ENCODE measurements around the gene SLC26A2. TPM values are rescaled to one million over a fixed set of nuclear protein-coding genes. Genes with fewer than 3 reads are reported as not detected.

Gene SLC26A2
- total RNA-seq, 4 donors from 2014 or later = 14.8 to 21.8 (median 16.6) TPM

GRCh38 chr5:149961957-149962409, 1.4 kb downstream of the SLC26A2 start:
- TF ChIP-seq, protein P1, sequence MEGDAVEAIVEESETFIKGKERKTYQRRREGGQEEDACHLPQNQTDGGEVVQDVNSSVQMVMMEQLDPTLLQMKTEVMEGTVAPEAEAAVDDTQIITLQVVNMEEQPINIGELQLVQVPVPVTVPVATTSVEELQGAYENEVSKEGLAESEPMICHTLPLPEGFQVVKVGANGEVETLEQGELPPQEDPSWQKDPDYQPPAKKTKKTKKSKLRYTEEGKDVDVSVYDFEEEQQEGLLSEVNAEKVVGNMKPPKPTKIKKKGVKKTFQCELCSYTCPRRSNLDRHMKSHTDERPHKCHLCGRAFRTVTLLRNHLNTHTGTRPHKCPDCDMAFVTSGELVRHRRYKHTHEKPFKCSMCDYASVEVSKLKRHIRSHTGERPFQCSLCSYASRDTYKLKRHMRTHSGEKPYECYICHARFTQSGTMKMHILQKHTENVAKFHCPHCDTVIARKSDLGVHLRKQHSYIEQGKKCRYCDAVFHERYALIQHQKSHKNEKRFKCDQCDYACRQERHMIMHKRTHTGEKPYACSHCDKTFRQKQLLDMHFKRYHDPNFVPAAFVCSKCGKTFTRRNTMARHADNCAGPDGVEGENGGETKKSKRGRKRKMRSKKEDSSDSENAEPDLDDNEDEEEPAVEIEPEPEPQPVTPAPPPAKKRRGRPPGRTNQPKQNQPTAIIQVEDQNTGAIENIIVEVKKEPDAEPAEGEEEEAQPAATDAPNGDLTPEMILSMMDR (IDR thresholded peaks at IDR 0.05) = no peak
- ATAC-seq (ENCODE audit: low FRiP score) (peak; percentile 30), DNase-seq (ENCODE audit: low spot score) (no peak)

GRCh38 chr5:149962601-149963300, 2.2 kb downstream of the SLC26A2 start:
- DNase-seq (ENCODE audit: low spot score) = no peak
- TF ChIP-seq, protein P1 (IDR thresholded peaks at IDR 0.05) = no peak
- ATAC-seq (ENCODE audit: low FRiP score) = no peak

DNA sequence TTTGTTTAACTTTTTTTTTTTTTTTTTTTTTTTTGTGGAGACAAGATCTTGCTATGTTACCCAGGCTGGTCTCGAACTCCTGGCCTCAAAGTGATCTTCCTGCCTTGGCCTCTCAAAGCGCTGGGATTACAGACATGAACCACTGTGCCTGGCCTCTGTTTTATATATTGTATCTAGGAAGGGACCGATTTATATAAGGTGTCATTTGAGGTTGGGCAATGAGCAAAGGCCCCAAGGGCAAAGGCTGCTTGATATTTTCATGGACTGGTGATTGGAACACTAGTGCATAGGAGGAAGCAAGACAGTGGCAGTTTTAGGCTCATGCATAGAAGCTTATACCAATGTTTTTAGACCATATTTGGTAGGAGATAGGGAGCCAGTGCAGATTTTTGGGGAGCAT, 3.2 kb downstream of the SLC26A2 start:
- TF ChIP-seq, protein P1 (IDR thresholded peaks at IDR 0.05) = no peak
- DNase-seq (ENCODE audit: low spot score) (no peak), ATAC-seq (ENCODE audit: low FRiP score) (no peak)

DNA sequence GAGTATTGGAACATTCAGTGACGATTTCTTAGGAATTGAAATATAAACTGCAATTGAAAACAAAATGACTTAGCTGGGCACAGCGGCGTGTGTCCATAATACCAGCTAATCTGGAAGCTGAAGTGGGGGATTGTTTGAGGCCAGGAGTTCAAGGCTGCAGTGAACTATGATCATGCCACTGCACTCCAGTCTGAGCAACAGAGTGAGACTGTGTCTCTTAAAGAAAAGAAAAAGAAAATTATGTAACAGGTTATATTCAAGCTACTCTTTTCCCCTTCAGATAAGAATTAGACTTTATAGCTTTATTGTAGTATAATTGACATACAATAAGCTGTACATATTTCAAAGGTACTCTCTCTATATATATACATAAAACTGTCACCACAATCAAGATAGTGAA, 6.4 kb downstream of the SLC26A2 start:
- DNase-seq (ENCODE audit: low spot score) = no peak
- TF ChIP-seq, protein P1 (IDR thresholded peaks at IDR 0.05) = no peak
- no peak for ATAC-seq (ENCODE audit: low FRiP score)

DNA sequence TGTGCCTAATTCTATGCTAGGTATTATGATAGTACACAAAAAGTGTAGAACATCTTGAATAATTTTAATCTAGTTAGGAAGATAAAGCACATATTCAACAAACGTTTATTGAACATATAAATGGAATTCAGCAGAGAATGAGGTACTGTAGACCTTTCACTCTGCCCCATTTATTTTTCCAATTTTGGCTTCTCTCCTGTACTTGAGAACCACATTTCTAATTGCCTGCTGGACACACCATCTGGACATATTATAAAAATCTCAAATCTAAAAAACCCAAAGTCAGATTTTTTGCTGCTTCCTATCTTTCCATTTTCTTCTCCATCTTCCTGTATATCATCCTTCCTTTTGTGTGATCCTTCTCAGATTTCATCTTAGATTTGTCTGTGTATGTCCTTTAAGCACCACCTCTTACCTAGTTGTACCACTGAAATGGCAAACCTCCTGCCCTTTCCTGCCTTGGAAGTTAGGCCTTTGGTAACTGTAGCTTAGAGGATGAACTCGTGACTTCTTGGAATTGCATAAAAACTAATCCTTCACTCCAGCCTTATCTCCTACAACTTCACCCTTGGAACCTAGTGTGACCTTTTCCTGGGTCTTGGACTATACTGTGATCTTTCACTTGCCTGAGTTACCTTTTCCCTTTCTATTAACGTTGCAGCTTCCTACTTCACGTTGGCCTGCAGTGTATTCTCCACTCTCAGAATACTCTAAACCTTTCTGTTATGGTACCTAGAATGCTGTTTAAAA, 8.8 kb downstream of the SLC26A2 start:
- ATAC-seq (ENCODE audit: low FRiP score) = no peak
- TF ChIP-seq, protein P1 (IDR thresholded peaks at IDR 0.05) = no peak
- DNase-seq (ENCODE audit: low spot score) = no peak

DNA sequence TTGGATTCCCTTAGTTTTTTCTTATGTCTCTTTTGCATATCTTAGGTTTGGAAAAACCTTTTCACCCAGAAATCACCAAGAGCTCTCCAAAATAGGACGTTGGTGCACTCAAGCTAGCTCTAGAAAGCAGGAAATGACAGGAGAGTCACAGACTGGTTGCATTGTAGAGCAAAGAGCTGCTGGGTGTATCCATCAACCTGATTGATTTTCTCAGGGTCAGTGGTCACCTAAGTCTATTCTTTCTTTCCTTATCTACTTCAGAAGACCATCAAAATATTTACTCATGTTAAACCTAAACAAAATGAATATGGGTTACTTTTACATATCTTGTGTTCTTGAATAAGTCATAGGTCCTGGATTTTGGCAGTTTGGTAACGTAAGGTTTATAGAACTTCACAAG, 14.9 kb downstream of the SLC26A2 start:
- no peak for ATAC-seq (ENCODE audit: low FRiP score)
- TF ChIP-seq, protein P1 (IDR thresholded peaks at IDR 0.05) = no peak
- DNase-seq (ENCODE audit: low spot score) = no peak

Measured in omental fat pad (tissue), 4 donors.